NCI-H187 treated with DMSO at 0.1 percent for 48 hours (cell line): Measurements from ENCODE around the gene CDX2.
"Not testable (repeated sequence)": the region's sequence is repeated elsewhere in the genome, so short reads cannot be mapped to it uniquely, and the experiment has no call there.

Source experiments
- DNase-seq: peaks from one replicate; lab custom pipeline; 2025; lab: John Stamatoyannopoulos, UW

Gene CDX2, protein sequence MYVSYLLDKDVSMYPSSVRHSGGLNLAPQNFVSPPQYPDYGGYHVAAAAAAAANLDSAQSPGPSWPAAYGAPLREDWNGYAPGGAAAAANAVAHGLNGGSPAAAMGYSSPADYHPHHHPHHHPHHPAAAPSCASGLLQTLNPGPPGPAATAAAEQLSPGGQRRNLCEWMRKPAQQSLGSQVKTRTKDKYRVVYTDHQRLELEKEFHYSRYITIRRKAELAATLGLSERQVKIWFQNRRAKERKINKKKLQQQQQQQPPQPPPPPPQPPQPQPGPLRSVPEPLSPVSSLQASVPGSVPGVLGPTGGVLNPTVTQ

DNA sequence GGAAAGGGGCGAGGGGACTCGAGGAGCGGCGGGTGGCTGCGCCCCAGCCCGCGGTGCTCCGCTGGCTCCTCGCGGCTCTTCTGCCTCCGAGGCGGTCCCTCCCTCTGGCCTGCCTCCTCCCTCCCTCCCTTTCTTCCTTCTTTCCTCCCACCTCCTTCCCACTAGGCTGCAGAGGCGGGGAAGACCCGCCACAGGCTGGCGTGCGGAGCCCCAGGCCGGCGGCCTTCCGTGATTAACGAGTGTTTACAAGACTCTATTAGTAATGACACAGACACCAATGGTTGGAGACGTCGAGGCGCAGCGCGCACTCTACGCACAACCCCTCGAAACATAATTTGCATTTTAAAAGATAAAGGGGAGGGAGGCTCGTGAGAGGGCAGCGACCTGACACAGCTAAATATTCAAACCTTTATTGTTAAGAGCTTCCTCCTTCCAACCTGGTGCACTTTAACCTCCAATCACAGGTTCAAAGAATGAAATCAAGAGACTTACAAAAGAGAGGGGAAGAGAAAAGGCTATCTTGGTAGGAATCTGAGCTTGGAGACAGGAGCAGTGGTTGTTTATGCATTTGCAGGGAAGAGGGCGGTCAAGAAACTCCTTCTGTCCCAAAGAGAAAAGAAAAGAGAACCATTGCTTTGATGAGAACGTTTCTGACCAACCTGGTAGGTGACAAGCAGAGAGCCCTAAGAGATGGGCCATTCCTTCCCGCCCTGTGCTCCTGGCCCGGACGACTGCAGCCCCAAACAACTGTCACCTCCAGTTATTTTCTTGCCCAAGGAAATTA is at the start of gene CDX2:
Gene CDX2, minus strand, starts transcription at position 234 of the 784 bp plus-strand sequence. CDS start 309 bp downstream, outside the sequence.
- no peak for DNase-seq

DNA sequence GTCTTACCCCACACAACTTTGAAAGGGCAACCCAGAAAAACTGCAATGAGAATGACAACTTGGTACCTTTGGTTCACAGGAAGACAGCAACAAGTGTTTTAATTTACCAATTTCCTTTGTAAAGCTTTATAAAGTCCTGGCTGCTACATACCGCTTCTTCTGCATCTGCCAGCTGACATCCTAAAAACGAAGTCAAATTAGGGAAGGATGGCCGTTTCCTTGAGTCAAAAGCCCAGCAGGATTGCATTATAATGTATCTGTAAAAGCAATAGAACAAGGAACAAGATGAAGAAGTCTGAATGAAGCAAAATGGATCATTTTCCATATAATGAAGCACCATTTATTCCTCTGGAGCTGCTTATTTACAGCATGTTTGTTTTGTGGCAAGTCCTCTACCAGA is 45.2 kb upstream of the CDX2 start:
- no peak for DNase-seq

DNA sequence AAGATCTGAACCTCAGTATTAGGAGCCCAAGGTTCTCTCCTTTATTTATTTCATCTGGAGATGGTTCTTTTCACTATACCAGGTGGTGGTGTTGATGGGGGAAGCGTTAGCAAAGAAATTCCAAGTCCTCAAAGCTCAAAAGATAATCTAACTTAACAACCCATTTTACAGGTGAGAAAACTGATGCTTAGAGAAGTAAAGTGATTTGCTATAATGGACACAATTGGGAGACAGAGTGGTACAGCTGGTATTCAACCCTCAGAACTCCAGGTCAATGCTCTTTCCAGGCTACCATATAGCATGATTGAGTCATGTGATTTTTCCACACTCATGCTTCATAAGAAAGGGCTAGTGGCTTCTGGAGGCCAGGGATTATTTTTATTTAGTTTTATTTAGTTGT is 44.4 kb upstream of the CDX2 start:
- DNase-seq, result no peak

DNA sequence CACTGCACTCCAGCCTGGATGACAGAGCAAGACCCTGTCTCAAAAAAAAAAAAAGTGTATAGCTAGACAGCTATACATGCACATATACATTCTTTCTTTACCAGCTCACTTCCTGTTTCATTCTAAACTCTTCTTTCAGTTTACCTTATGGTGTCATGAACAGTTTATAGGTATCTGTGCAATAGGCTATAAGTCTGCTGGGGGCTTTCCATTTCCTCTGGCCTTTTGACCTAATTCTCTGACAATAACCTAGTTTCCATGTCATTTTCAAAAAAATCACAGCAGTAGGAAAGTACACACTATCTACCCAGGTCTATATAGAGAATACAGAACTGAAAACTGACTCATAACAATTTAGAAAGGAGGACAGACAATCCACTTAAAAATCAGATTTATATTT is 43.8 kb upstream of the CDX2 start:
- no peak for DNase-seq

DNA sequence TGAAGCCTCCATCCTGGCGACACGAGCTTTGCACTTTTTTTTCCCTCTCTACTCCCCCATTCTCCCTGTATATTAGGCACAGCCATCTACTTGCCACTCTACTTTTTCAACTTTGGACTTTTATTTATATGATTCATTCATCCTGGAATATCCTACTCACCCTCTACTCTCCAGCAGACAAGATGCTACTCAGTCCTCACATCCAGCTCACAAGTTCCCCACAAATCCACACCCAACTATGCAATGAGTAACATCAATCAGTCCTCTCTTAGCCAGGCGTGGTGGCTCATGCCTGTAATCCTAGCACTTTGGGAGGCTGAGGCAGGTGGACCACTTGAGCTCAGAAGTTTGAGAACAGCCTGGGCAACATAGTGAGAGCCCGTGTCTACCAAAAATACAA is 43.3 kb upstream of the CDX2 start:
- no peak for DNase-seq

DNA sequence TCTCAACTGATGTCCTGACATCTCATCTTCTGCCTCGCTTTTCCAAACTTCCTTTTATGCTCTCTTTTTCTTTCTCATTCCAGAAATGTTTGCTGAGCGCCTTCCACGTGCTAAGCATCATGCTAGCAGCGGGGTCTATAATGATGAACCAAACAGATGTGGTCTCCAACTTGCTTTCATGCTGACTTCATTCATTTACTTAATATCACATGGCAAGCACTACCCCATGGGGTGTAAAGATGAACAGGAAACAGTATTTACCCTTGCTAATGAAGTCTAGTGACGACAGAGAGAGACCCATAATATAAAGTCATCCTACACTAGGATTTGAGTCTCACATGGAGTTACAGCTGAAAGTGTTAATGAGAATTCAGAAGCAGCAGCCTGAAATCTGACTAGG is 40.9 kb upstream of the CDX2 start:
- DNase-seq, result no peak

DNA sequence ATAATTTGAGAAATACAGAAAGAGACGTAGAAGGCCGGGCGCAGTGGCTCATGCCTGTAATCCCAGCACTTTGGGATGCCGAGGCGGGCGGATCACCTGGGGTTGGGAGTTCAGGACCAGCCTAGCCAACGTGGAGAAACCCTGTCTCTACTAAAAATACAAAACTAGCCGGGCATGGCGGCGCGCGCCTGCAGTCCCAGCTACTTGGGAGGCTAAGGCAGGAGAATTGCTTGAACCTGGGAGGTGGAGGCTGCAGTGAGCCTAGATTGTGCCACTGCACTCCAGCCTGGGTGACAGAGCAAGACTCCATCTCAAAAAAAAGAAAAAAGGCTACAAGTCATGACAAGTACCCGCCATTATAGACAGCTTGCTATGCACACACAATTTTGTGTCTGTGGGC is 35.9 kb upstream of the CDX2 start:
- DNase-seq, result not testable (repeated sequence)

DNA sequence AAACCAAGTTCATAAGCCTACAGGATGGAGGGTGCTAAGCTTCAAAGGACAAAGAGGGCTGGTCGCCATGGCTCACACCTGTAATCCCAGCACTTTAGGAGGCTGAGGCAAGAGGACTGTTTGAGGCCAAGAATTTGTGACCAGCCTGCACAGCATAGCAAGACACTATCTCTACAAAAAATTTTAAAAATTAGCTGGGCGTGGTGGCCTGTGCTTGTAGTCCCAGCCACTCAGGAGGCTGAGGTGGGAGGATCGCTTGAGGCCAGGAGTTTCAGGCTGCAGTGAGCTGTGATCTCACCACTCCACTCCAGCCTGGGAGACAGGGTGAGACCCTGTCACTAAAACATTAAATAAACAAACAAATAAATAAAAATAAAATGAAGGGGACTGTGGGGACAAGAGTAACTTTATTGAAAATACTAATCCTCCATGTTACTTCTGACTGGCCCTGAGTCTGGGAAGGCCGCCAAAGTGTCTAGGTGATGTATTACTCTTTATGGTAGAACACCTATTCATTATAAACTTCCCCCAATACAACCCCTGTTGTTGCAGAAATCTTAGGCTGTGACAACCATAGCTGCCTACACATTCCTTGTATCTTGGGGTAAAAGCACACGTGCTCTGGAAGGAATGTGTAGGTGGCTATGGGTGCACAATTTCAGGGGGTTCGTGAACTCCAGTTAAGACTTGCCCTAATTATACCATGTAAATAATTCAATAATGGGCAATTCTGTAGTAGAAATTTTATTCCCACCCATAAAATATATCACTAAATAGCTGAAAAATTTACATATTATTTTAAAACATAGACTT is 34.0 kb upstream of the CDX2 start:
- DNase-seq, result no peak

DNA sequence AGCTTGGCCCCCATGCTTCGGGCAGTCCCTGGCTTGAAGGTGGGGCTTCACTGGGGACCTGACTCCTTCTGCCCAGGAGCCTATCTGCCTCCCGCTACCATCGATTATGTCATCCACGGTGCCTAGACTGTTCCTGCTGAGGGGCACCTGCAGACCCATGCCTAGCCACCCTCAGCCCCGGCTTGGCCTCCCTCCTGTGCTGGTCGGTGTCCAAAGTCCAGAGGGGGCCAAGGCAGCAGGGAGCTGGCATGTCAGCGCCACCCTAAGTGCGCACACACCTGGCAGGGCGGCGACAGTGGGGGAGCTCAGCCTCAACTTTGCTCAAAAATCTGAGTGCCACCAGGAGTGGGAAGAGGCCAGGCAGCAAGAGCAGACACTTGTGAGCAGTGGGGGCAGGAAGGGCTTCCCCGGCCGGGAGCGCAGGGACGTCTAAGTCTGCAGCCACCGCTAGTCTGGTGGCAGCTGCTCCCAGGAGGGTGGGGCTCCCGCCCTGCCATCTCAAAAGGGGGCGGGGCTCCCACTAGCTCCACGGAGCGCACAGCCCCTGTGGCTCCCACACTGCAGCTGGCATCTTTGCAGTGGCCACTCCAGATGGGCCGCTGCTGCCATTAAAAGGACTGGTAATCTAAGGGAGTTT is 32.8 kb upstream of the CDX2 start:
- DNase-seq, result no peak

DNA sequence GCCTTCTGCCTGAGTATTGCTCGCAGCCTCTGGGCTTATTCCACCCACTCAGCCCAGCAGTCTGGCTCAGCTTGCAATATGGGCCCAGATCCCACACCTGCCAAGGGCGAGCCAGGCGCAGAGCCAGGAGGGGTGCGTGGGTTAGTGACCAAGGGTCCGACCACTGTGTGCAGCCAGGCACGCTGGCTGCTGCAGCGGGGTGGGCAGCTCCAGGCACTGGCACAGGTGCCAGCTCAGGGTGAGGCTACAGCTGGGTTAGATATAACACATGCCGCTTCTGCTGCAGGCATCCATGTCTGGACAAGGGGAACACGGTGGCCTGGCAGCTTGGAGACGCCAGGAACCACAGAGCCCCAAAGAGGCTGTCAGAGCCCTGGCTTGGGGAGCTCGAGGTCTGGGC is 31.9 kb upstream of the CDX2 start:
- DNase-seq, result no peak

DNA sequence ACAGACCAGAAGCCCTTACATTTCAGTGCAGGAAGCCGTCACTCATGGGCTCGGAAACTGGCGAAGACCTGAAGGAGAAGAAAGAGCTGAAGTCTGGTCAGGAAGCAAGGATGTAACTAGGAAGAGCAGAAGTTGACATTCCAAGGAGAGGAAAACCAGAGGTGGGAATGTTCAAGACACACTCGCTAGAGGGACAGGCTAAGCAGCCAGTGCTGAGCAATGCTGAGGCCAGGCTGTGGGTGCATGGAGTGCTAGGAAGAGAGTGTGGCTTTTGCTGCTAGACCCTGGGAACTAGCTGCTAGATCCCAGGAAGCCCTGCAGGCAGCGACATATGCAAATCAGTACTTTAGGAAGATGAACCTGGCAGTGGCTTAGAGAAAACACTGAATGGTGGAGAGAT is 31.5 kb upstream of the CDX2 start:
- DNase-seq, result no peak

DNA sequence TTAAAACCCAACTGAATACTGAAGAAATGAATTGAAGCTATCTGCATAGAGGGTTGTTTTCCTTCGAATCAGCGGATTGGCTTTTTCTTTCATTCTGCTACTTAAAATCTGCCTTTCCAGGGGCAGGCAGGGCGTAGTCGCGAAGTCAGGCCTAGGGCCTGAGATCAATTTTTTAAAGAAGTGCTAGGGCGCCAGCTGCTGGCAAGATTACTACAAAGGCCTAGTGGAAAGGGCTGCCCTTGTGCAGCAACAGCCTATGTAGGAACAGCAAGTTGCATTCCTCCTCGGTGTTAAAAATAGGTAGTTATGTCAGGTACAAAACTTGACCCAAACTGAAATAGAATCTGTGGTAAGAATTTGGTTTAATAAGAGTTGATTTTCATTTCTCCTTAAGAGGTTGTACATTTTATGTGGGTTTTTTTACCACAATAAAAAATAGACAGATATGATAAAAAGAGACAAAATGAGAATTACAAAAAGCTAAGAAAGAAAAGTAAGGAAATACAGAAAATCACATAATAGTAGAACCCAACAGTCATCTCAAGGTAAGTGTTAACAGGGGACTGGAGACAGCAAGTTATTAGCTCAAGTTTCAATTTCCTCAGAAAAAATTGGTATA is 28.9 kb upstream of the CDX2 start:
- no peak for DNase-seq

DNA sequence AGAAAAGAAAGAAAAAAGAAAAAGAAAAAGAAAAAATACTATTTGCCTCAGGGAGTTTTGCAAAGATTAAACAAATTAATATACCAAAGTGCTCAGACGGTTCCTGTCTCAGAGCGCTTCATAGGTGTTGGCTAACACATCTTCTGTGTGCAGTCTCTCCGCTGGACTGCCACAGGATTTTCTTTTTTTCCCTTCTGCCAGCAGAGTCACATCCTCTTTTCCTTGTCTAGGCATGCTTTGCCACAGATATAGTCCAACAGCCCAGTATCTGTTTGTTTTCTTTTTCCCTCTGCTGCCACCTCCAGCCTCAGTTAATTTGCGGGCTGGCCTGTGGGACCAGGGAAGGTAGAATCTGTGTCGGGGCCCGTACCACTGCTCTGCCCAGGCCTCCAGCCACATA is 22.8 kb upstream of the CDX2 start:
- DNase-seq, result no peak

DNA sequence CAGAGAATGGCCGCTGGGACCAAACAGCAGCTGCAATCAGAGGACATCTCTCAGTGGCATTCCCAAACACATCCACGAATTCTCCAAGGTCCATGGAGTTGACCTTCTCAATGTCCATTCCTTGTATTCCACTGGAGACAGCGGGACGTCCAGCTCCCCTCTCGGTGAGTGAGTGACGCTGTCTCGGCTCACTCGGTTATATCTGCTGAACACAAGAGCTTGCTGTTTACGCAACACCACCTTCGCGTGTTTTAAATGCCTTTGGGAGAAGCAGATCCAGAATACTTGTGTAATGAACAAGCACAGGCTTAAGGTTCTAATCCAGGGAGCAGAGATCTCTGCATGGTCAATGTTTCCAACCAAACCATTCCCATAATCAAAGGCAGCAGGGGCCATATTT is 19.4 kb upstream of the CDX2 start, which contains the start of gene URAD:
Gene URAD, minus strand, starts transcription at position 174 of the 400 bp plus-strand sequence. Its CDS starts 56 bp downstream, at position 118.
- no peak for DNase-seq

DNA sequence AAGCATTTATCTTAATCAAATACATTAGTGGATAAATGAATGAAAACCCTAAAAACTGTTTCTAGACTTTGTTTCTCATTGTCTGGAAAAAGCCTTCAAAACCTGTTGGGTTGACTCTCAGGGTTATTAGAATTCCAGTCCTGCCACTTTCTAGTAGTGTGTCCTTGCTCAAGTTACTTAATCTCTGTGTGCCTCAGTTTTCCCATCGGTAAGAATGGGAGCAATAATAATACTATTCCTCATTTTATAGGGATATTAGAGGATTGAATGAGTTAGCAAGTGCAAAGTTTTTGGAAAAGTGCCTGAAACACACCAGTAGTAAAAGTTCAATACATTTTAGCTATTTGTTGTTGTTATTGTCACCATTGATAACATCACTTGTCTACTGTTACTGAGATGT is 16.5 kb upstream of the CDX2 start:
- no peak for DNase-seq

DNA sequence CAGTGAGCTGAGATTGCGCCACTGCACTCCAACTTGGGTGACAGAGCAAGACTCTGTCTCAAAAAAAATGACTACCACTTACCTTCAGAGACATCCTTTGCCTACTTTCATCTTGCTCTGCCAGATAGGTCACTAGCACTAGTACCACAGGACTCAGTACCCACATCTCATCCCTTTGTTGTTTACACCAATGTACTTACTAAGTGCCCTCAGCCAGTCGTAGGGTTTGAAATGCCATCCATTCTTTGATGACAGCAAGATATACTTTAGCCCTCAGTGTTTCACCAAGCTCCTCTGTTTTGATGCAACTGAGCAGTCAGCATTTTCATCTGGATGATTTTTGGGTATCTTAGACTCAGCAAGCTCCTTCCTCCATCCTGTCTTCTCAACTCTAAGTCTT is 13.2 kb upstream of the CDX2 start:
- no peak for DNase-seq

DNA sequence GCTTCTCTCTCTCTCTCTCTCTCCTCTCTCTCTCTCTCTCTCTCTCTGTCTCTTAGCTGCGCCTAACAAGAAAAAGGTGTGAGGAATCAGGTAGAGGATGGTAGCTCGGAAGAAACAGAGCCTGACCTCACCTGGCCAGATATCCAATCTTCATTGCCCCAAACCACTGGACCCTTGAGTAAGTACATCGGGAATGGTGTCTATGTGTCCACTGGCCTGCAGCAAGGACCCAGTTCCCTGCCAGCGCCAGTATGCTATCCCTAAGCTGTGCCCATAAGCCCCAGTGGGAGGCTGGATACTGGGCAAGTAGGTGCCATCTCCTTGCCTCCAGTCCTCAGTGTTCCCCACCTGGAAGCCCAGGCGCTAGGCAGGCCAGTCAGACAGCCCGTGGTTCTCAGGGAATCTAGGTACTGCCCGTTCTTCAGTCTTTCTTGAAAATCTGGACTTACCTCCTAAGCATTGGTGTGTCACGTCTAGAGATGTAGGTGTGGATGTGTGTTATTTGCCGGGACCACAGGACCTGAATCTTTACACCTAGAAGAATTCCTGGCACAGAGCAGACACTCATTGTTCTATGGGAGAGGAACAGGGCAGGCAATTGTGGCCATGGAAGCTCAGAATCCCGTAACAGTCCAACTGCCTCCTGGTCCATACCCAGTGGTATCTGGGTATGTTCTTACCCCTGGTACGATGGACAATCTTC is 12.0 kb upstream of the CDX2 start:
- no peak for DNase-seq

DNA sequence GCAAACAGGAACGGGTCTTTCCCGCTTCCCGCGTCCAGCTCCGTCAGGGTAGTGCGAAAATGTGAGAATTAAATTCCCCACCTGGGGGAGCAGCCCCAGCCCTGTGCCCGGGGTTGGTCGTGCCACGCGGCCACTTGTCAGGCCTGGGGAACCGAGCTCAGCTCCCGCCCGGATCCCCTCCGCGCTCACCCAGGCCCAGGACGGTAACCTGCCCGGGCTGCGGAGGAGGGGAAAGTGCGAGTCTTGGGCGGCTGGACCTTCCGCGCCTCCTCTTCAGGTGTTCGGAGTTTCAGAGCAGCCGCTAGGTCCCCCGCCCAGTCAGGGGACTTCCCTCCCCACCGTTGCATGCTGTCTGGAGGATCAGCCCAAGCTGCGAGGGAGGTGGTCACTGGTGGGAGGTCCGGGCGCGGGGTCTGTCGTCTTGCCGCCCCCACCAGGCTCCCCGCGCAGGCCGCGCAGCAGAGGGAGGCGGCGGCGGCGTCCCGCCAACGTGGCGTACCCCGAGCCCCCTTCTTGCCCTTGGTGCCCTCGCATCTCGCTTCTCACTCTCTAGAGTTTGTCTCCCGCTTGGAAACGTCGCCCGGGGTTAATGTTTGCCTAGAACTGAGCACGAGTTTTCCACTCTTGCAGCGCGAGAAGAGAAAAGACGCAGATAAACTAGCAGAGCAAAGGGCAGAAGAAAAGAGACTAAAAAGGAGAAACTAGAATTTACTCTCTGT is 11.3 kb upstream of the CDX2 start:
- DNase-seq, result no peak

DNA sequence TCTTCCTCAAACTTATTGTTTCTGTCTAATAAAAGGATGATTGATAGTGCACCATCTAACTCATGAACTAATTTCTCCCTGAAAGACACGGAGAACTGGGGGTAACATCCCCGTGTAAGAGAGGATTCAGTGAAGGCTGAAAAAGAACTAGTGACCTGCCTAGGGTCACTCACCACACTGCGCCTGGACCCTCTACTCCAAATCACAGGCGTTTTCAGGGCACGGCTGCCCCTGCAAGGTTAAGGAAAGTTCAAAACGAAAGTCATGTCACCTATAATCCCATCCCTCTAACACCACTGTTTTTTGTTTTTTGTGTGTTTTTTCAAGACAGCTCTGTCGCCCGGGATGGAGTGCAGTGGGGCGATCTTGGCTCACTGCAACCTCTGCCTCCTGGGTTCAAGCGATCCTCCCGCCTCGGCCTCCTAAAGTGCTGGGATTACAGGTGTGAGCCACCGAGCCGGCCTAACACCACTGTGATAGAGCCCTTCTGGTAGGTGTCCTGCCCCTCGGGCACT is 10.7 kb upstream of the CDX2 start:
- no peak for DNase-seq

DNA sequence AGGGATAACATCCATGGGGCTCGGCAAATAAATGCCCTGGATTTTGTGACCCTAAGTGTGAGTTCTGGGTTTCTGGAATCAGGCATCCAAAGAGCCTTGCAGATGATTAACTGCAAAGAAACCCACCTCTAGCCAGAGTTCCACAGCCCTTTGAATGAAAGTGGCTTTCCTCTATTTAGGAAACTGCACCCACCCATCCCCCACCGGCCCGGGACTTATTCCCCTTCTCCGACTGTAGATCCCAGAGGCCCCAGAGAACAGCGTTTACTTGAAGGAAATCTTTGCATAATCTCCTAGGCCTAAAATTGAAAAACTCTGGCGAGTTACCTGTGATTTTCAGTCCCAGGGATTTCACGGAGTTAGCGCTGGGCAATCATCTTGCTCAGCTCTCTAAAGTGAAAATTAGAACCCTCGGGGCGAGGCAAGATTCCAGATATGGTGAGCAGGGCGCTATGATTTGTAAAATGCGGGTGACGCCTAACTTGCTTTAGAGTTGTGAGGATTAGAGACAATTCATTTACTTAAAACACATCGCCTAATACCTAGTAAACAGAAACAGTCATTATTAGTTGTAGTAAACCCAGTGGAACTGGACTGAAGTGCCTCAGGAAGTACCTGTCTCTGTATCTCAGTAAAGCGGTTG is 10.0 kb upstream of the CDX2 start:
- no peak for DNase-seq
